Thyroid gland (tissue), 4 donors: ENCODE data around the gene AP3B2.

ENCODE experiments used
- POLR2A ChIP-seq, 2 donors: fragments of 450-650 bp; IDR thresholded peaks; one replicate each; pipeline ENCODE4 v1.6.1; 2017; ENCODE audit warnings: antibody characterized with exemption in 2 of 2, mild to moderate bottlenecking in 2 of 2, moderate library complexity in 1 of 2
- TF ChIP-seq, protein P1 (sequence below), 6 experiments: fragments of 200-600 bp in 3 of 6; fragments of 450-650 bp in 3 of 6; sonication (generic) in 3 of 6; IDR thresholded peaks; one replicate each; pipeline ENCODE4 v1.5.1; 2016 to 2019; ENCODE audit warnings: antibody characterized with exemption in 6 of 6, mild to moderate bottlenecking in 2 of 6, inconsistent platforms in 1 of 6, moderate library complexity in 1 of 6

DNA sequence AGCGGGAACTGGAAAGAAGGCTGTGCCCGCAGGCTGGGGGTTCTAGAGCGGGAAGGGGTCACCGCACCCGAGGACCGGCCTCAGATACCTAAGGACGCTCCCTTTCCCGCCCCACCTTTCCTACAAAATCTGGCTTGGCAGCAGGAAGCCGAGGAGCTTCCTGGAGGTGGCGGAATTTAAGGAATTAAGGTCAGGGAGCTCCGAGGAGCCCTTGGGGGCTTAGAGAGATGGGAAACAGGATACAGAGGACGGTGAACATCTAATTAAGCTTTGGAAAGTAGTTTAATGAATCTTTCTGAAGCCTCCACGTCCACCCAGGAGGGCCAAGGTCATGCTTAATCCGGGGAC lies 507 bp upstream of the AP3B2 start:
- no peak for TF ChIP-seq POLR2A (IDR thresholded peaks at IDR 0.05)
- TF ChIP-seq, protein P1, sequence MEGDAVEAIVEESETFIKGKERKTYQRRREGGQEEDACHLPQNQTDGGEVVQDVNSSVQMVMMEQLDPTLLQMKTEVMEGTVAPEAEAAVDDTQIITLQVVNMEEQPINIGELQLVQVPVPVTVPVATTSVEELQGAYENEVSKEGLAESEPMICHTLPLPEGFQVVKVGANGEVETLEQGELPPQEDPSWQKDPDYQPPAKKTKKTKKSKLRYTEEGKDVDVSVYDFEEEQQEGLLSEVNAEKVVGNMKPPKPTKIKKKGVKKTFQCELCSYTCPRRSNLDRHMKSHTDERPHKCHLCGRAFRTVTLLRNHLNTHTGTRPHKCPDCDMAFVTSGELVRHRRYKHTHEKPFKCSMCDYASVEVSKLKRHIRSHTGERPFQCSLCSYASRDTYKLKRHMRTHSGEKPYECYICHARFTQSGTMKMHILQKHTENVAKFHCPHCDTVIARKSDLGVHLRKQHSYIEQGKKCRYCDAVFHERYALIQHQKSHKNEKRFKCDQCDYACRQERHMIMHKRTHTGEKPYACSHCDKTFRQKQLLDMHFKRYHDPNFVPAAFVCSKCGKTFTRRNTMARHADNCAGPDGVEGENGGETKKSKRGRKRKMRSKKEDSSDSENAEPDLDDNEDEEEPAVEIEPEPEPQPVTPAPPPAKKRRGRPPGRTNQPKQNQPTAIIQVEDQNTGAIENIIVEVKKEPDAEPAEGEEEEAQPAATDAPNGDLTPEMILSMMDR (IDR thresholded peaks at IDR 0.05): no peak
